IPS-NIHi7 (cell line): ENCODE data around the gene SNAI3.

Source experiments
- DNase-seq: peaks from one replicate; pipeline ENCODE4 v3.0.0; 2012; ENCODE audit warnings: mixed read lengths; ENCODE audit errors: extremely low spot score

SNAI3 gene

GRCh38 chr16:88686439-88687253, at the start of gene SNAI3:
Gene SNAI3 (minus strand): TSS chr16:88686507. CDS start chr16:88686406, 101 bp downstream.
- DNase-seq, result peak; percentile 98

DNA sequence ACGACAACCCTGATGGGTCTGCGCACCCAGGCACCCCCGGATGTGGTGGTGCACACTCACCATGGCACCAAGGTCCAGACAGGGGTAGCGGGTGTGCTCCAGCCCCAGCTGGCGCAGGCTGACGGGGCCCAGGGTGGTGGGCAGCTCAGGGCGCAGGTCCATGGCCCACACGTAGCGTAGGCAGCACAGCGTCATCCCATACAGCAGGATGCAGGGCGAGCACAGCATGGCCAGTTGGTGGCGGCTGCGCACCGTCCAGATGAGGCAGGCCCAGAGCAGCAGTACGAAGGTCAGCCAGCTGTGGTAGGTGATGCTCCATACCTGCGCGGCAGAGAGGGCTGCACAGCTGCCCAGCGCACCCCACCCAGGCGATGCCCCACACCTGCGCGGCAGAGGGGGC, 49.8 kb upstream of the SNAI3 start:
- no peak for DNase-seq

DNA sequence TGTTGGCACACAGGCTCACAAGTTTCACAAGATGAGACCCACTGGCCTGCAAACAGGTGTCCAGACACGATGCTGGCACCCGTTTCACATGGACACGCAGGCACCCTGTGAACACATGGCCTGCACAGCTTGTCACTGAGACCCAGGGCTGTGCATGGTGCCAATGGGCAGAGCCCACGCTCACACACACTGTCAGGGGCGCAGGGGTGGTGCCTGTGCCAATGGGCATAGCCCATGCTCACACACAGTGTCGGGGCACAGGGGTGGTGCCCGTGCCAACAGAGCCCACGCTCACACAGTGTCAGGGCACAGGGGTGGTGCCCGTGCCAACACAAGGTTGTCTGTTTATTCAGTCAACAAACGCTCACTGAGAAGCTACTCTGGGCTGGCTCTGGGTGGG, 49.3 kb upstream of the SNAI3 start:
- no peak for DNase-seq

GRCh38 chr16:88735121-88735520, 48.8 kb upstream of the SNAI3 start:
- no peak for DNase-seq

DNA sequence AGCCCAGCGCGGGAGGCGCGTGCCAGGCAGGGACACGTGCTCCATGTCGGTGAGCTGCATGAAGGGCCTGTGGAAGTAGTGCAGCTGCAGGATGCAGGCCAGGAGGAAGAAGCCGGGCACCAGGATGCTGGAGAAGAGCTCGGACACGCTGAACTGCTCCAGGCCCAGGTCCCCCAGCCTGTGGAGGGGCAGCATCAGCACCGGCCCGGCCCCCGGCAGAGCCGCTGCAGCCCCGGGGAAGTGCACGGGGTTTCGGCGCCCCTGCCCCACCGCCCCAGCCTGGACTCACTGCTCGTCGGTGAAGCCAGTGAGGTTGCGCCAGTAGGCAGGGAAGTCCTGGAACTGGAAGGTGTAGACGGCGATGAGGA, 48.0 kb upstream of the SNAI3 start:
- DNase-seq, result no peak

GRCh38 chr16:88733630-88734360, 47.5 kb upstream of the SNAI3 start:
- DNase-seq, result no peak

- no peak for DNase-seq
Observed at GRCh38 chr16:88732961-88733294, 46.6 kb upstream of the SNAI3 start.

- DNase-seq, result no peak
Observed at GRCh38 chr16:88732172-88732960, 46.1 kb upstream of the SNAI3 start.

DNA sequence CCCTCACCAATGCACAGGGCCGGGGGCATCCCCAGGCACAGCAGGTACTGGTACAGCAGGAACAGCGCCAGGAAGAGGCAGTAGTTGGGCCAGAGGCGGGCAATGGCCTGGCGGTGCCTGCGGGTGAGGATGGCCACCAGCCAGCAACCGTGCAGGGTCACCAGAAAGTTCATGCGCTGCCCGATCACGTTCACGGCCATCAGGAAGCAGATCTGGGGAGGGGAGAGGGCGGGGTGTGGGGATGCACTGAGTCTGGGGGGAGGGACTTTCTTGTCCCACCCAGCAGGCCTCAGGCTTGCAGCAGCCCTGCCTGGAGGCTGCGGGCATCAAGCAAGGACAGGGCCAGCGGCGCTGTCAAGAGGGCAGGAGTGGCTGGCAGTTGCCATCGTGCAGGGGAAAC, 45.4 kb upstream of the SNAI3 start:
- peak; percentile 65 for DNase-seq

DNA sequence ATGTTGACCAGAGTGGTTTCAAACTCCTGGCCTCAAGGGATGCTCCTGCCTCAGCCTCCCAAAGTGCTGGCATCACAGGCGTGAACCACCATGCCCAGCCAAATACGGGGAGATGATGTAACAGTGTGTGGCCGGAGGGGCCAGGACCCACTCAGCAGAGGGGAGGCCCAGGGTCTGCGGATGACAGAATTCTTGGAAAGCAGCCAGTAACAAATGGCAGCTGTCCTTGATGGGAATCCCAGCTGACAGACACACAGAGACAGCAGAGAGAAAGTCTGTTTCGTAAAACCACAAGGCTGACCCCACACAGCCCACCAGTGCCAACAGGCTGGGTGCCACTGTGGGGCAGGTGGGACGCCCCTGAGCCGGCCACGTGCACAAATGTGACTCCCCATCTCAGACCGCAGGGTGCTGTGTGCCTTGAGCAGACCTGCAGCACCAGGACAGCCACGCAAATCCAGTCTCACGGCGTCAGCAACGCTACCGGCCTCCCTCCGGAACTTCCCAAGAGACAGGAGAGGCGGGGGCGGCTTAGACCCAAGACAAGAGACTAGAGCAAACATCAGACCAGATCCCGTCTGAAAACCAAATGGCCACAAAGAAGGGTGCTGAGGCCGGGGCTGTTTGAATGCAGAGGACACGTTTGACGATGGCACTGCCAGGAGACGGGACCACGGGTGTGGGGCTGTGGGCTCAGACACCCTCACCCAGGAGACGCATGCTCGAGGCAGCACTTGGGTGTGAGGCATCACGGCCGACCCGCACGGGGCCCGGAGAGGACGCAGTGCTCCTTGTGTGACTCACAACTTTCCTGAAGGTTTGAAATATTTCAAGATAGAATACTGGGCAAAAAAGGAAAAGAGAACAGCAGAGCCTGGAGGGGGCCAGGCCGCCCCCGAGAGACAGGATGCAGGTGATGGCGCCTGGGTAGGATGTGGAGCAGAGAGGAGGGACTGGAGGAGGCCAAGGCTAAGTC, 44.6 kb upstream of the SNAI3 start:
- no peak for DNase-seq

GRCh38 chr16:88727871-88728270, 41.6 kb upstream of the SNAI3 start:
- DNase-seq, result peak; percentile 31

DNA sequence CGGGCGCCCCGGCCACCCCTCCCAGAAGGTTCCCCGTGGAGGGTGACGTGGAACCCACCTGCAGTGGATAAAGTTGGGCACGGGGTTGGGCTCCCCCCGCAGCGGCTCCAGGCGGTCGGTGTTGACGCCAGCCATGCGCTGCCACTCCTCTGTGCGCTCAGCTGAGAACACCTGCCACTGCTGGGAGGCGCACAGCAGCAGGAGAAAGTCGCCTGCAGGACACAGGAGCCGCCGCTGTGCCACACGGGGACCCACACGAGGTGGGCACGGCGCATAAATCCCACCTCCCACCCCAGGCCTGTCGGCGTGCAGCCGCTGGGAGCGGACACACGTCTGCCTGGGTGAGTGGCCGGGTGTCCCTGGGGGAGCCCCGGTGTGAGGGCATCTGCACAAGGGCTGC, 40.7 kb upstream of the SNAI3 start:
- DNase-seq, result no peak

DNA sequence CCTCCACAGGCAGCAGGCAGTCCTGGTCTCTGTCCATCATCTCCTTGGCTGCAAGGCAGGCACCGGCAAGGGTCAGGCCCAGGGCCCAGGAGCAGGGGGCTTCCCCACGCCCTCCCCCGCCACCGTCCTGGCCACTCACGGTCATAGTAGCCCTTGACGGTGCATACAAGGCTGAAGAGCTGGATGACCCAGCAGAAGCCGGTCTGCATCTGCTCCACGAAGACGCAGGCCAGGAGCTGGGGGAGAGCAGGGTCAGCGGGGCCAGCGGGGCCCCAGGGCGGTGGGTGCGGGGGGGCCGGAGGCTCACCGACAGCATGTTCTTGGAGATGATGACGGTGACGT, 40.1 kb upstream of the SNAI3 start:
- no peak for DNase-seq

- no peak for DNase-seq
Observed at GRCh38 chr16:88725609-88726407, 39.5 kb upstream of the SNAI3 start.

DNA sequence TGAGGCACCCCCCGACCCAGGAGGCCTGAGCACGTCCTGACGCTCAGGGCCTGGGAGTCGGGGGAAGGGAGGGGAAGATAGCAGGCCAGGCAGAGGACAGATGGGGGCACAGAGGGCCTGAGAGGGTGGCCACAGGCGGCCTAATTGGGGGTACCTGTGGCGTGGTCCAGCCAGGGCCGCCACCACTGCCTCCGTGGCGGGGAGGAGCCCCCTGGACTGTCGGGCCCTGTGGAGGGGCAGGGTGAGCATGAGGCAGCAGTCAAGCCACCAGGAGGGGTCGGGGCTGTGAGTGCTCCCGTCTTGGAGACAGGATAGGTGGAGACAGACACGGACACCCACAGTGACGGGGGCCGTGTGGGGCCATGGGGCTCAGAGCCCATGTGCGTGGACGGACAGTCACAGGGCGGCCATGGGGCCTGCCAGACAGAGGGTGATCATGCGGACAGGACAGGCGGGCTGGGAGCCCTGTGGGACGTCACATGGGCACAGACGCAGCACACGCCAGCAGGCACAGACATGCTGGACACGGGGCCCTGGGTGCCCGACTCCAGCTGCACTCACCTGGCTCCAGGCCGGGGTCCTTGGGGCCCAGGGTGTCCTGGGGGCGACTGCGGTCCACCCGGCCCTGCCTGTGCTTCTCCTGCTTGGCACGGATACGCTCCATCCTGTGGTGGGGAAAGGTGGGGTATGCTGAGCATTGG, 38.7 kb upstream of the SNAI3 start:
- no peak for DNase-seq

GRCh38 chr16:88723911-88724310, 37.6 kb upstream of the SNAI3 start:
- no peak for DNase-seq

DNA sequence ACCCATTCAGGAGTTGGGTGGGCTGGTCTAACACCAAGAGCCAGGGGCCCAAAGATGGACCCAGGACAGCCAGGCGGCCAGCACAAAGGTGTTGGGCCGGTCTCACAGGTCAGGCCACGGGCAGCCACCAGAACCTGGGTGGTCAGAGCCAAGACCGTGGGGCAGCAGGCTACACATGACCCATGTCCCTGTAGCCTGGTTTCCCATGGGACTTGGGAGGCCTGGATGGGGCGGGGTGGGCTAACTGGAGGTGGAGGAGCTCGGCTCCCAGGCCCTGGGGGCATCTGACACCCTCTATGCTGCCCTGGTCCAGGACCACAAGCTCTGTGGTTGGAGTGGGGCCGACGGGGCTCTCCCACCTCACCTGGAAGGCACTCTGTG, 37.2 kb upstream of the SNAI3 start:
- DNase-seq, result no peak

GRCh38 chr16:88722784-88723506, 36.6 kb upstream of the SNAI3 start:
- DNase-seq, result peak; percentile 34
